HCT116 (cell line): ENCODE measurements around the gene FECH. TPM values are rescaled to one million over a fixed set of nuclear protein-coding genes. Genes with fewer than 3 reads are reported as not detected.

Experiments used
- ATAC-seq: fragments of 200-7000 bp; cut with Tn5 transposase; 2 replicates; pipeline ENCODE4 v1.9.1; 2020; ENCODE audit warnings: mild to moderate bottlenecking, moderate library complexity
- BruUV-seq: library from RNA; stranded (reverse); fragments of 400-500 nt; replicated peaks from 2 replicates; lab custom pipeline; 2021; lab: Mats Ljungman, UMichigan
- CTCF ChIA-PET: fragments of 300-600 bp; sonication (Branson Sonifier 250); formaldehyde crosslinking; loops from one replicate; lab custom pipeline; 2021; ENCODE audit warnings: antibody characterized with exemption; lab: Charles Lee
- POLR2A ChIA-PET: fragments of 300-600, 350-600 bp; sonication (Branson Sonifier 250); formaldehyde crosslinking; loops from one replicate; lab custom pipeline; 2021; ENCODE audit warnings: antibody characterized with exemption; lab: Charles Lee
- RAD21 ChIA-PET, 2 experiments: fragments of 300-600 bp; sonication (Branson Sonifier 250); formaldehyde crosslinking; loops; one replicate each; lab custom pipeline; 2023; ENCODE audit warnings: low total read pairs in 2 of 2; ENCODE audit not compliant: uncharacterized antibody in 2 of 2, unreplicated experiment in 2 of 2, low non-redundant PET in 1 of 2; lab: Charles Lee
- DNase-seq: peaks from one replicate; pipeline ENCODE4 v3.0.0-alpha.2; 2010; ENCODE audit warnings: low read depth, low spot score
- H2AFZ ChIP-seq: fragments of 200-600 bp; shearing (Covaris generic), sonication (generic); 2 replicates; pipeline ENCODE4 v1.6.1; 2017; ENCODE audit warnings: low read depth, mixed run types, mixed read lengths, antibody characterized with exemption, low read length; ENCODE audit not compliant: poor library complexity, severe bottlenecking
- H3K27ac ChIP-seq: 2 replicates; pipeline ENCODE4 v1.5.1; 2012; ENCODE audit warnings: low read depth, low read length
- H3K27me3 ChIP-seq: fragments of 200-600 bp; sonication (generic); 2 replicates; pipeline ENCODE4 v1.6.1; 2016; ENCODE audit warnings: mixed run types, low read length, mixed read lengths; ENCODE audit not compliant: insufficient read depth
- H3K36me3 ChIP-seq, 2 experiments: fragments of 200-500 bp in 1 of 2; fragments of 200-600 bp in 1 of 2; sonication (Bioruptor generic) in 1 of 2; sonication (generic) in 1 of 2; 2 replicates each; pipeline versions ENCODE4 v1.5.1 to v1.6.1; 2014 to 2016; ENCODE audit warnings: low read length in 2 of 2, inconsistent platforms in 1 of 2, mixed read lengths in 1 of 2, mixed run types in 1 of 2; ENCODE audit not compliant: insufficient read depth in 2 of 2, control insufficient read depth in 1 of 2
- H3K4me1 ChIP-seq, 2 experiments: fragments of 200-600 bp in 1 of 2; sonication (generic) in 1 of 2; 2 replicates each; pipeline versions ENCODE4 v1.5.1 to v1.6.1; 2012 to 2017; ENCODE audit warnings: low read length in 2 of 2, inconsistent platforms in 1 of 2, mild to moderate bottlenecking in 1 of 2, mixed read lengths in 1 of 2, mixed run types in 1 of 2, moderate library complexity in 1 of 2; ENCODE audit not compliant: insufficient read depth in 2 of 2, control insufficient read depth in 1 of 2
- H3K4me2 ChIP-seq: fragments of 200-600 bp; sonication (generic); 2 replicates; pipeline ENCODE4 v1.6.1; 2017; ENCODE audit warnings: mixed run types, low read length, mixed read lengths
- H3K4me3 ChIP-seq, 2 experiments: fragments of 200-600 bp in 1 of 2; sonication (generic) in 1 of 2; replicated peaks in 1 of 2; 2 replicates each; pipeline ENCODE4 v1.5.1; 2011 to 2016; ENCODE audit warnings: low read length in 2 of 2, control low read depth in 1 of 2, low read depth in 1 of 2, mild to moderate bottlenecking in 1 of 2, mixed read lengths in 1 of 2, mixed run types in 1 of 2
- H3K79me2 ChIP-seq: fragments of 200-600 bp; sonication (generic); 2 replicates; pipeline ENCODE4 v1.6.1; 2017; ENCODE audit warnings: mild to moderate bottlenecking, mixed run types, low read length, moderate library complexity, mixed read lengths; ENCODE audit not compliant: insufficient read depth
- H3K9ac ChIP-seq: fragments of 200-600 bp; sonication (generic); 2 replicates; pipeline ENCODE4 v1.6.1; 2016; ENCODE audit warnings: low read length, mixed read lengths
- H3K9me2 ChIP-seq: fragments of 200-600 bp; sonication (generic), shearing (Covaris generic); 2 replicates; pipeline ENCODE4 v1.6.1; 2017; ENCODE audit warnings: mixed run types, mild to moderate bottlenecking, moderate library complexity; ENCODE audit not compliant: insufficient read depth
- H3K9me3 ChIP-seq, 2 experiments: fragments of 200-500 bp in 1 of 2; fragments of 200-600 bp in 1 of 2; sonication (Bioruptor generic) in 1 of 2; sonication (generic) in 1 of 2; 2 replicates each; pipeline ENCODE4 v1.6.1; 2014 to 2017; ENCODE audit warnings: low read length in 2 of 2, mixed read lengths in 2 of 2, inconsistent platforms in 1 of 2, low read depth in 1 of 2, mild to moderate bottlenecking in 1 of 2, mixed run types in 1 of 2, moderate library complexity in 1 of 2; ENCODE audit not compliant: control insufficient read depth in 1 of 2, insufficient read depth in 1 of 2
- H4K20me1 ChIP-seq: fragments of 200-600 bp; sonication (generic), shearing (Covaris generic); 2 replicates; pipeline ENCODE4 v1.6.1; 2017; ENCODE audit warnings: mixed run types, mild to moderate bottlenecking, moderate library complexity; ENCODE audit not compliant: insufficient read depth
- CBX3 ChIP-seq: IDR thresholded peaks from 2 replicates; pipeline ENCODE4 v1.6.1; 2012; ENCODE audit warnings: low read depth
- CEBPB ChIP-seq: IDR thresholded peaks from 2 replicates; pipeline ENCODE4 v1.6.1; 2012; ENCODE audit warnings: low read depth
- EGR1 ChIP-seq: IDR thresholded peaks from 2 replicates; pipeline ENCODE4 v1.6.1; 2012; ENCODE audit warnings: low read depth
- ELF1 ChIP-seq: IDR thresholded peaks from 2 replicates; pipeline ENCODE4 v1.6.1; 2012; ENCODE audit warnings: low read depth, borderline replicate concordance
- EZH2 ChIP-seq: fragments of 200-600 bp; sonication (generic); IDR thresholded peaks from 2 replicates; pipeline ENCODE4 v1.6.1; 2017; ENCODE audit warnings: antibody characterized with exemption, mixed run types
- EZH2phosphoT487 ChIP-seq: fragments of 200-600 bp; IDR thresholded peaks from 2 replicates; pipeline ENCODE4 v1.6.1; 2018; ENCODE audit warnings: antibody characterized with exemption, borderline replicate concordance
- FOSL1 ChIP-seq: IDR thresholded peaks from 2 replicates; pipeline ENCODE4 v1.6.1; 2012; ENCODE audit warnings: low read depth
- POLR2A ChIP-seq: IDR thresholded peaks from 2 replicates; pipeline ENCODE4 v1.7.0; 2011; ENCODE audit warnings: borderline replicate concordance; ENCODE audit not compliant: insufficient read depth, insufficient read length; ENCODE audit errors: extremely low read depth
- RAD21 ChIP-seq: IDR thresholded peaks from 2 replicates; pipeline ENCODE4 v1.6.1; 2012; ENCODE audit warnings: low read depth, mild to moderate bottlenecking
- SIN3A ChIP-seq: IDR thresholded peaks from 2 replicates; pipeline ENCODE4 v1.6.1; 2012; ENCODE audit warnings: low read depth
- SRF ChIP-seq: IDR thresholded peaks from 2 replicates; pipeline ENCODE4 v1.6.1; 2012; ENCODE audit warnings: low read depth
- TCF7L2 ChIP-seq: IDR thresholded peaks from 2 replicates; pipeline ENCODE4 v1.7.0; 2011; ENCODE audit warnings: borderline replicate concordance, inconsistent platforms; ENCODE audit not compliant: insufficient read depth, insufficient read length; ENCODE audit errors: extremely low read depth
- ZFX ChIP-seq: fragments of 450-650 bp; IDR thresholded peaks from 2 replicates; pipeline ENCODE4 v1.6.1; 2017
- ZNF274 ChIP-seq: fragments of 200-500 bp; sonication (Bioruptor generic); IDR thresholded peaks from 2 replicates; pipeline ENCODE4 v1.6.1; 2014; ENCODE audit warnings: mild to moderate bottlenecking, low read depth, low read length, inconsistent platforms
- intact Hi-C: fragments of 100-400 bp; cut with micrococcal nuclease; formaldehyde crosslinking; loops from 2 replicates; pipeline ENCODE4 v1.10.0; 2022
- total RNA-seq: library from RNA; stranded (reverse); gene quantifications from one replicate; pipeline ENCODE4 v1.2.1, GENCODE V29; 2021; ENCODE audit not compliant: unreplicated experiment
- TF ChIP-seq, protein P1 (sequence below): IDR thresholded peaks from 2 replicates; pipeline ENCODE4 v1.6.1; 2012; ENCODE audit warnings: low read depth
- TF ChIP-seq, protein P2 (sequence below), 3 experiments: fragments of 200-600 bp in 1 of 3; sonication (generic) in 1 of 3; IDR thresholded peaks in 2 of 3; conservative IDR thresholded peaks in 1 of 3; 2 replicates each; pipeline ENCODE4 v1.5.1; 2012 to 2017; ENCODE audit warnings: low read depth in 2 of 3, low read length in 2 of 3, antibody characterized with exemption in 1 of 3, borderline replicate concordance in 1 of 3, control low read depth in 1 of 3, mild to moderate bottlenecking in 1 of 3, mixed read lengths in 1 of 3, mixed run types in 1 of 3, moderate library complexity in 1 of 3; ENCODE audit not compliant: insufficient read depth in 1 of 3
- TF ChIP-seq, protein P3 (sequence below): IDR thresholded peaks from 2 replicates; pipeline ENCODE4 v1.6.1; 2012

FECH gene
- total RNA-seq, 1 experiment from 2014 or later = 42.7 TPM

DNA sequence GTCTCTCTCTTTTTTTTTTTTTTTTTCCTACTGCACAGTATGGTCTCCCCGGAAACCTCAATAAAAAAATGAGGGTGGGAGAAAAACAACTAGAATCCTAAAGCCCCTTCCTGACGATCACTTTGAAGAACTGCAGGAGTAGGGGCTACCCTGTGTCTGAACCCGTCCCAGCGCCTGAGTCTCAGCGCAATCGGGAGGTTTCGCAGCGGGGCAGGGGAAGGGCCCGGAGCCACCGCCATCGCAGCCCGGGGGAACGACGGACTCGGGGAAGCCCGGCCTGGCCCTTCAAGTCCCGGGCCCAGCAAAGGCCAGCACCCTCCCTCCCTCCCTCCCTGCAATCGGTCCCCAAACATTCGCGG lies 34.7 kb upstream of the FECH start:
- ChIA-PET POLR2A (interaction anchor here (1.2 to 1.4 kb wide), 2 partner anchors 10 to 14 kb away, joined by 4 to 5 read pairs; no protein-coding TSS in a partner anchor), RAD21 (interaction anchor here in 1 of 2 experiments (0.6 to 0.8 kb wide), 2 partner anchors 73 to 261 kb away, joined by 3 to 6 read pairs; no protein-coding TSS in a partner anchor), CTCF (no interaction called here)
- H2AFZ ChIP-seq = no peak overlapping the region
- H3K4me3 ChIP-seq = peak overlapping the region; percentile 76 to 80
- no peak for TF ChIP-seq SRF
- TF ChIP-seq EZH2phosphoT487 = no peak
- no peak for TF ChIP-seq TCF7L2
- TF ChIP-seq, protein P1, sequence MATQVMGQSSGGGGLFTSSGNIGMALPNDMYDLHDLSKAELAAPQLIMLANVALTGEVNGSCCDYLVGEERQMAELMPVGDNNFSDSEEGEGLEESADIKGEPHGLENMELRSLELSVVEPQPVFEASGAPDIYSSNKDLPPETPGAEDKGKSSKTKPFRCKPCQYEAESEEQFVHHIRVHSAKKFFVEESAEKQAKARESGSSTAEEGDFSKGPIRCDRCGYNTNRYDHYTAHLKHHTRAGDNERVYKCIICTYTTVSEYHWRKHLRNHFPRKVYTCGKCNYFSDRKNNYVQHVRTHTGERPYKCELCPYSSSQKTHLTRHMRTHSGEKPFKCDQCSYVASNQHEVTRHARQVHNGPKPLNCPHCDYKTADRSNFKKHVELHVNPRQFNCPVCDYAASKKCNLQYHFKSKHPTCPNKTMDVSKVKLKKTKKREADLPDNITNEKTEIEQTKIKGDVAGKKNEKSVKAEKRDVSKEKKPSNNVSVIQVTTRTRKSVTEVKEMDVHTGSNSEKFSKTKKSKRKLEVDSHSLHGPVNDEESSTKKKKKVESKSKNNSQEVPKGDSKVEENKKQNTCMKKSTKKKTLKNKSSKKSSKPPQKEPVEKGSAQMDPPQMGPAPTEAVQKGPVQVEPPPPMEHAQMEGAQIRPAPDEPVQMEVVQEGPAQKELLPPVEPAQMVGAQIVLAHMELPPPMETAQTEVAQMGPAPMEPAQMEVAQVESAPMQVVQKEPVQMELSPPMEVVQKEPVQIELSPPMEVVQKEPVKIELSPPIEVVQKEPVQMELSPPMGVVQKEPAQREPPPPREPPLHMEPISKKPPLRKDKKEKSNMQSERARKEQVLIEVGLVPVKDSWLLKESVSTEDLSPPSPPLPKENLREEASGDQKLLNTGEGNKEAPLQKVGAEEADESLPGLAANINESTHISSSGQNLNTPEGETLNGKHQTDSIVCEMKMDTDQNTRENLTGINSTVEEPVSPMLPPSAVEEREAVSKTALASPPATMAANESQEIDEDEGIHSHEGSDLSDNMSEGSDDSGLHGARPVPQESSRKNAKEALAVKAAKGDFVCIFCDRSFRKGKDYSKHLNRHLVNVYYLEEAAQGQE = no peak
- TF ChIP-seq ELF1 = no peak
- no peak for TF ChIP-seq EGR1
- TF ChIP-seq POLR2A = no peak
- TF ChIP-seq ZFX = no peak
- TF ChIP-seq FOSL1 = no peak
- no peak for TF ChIP-seq CBX3
- TF ChIP-seq EZH2 = no peak
- TF ChIP-seq, protein P2, sequence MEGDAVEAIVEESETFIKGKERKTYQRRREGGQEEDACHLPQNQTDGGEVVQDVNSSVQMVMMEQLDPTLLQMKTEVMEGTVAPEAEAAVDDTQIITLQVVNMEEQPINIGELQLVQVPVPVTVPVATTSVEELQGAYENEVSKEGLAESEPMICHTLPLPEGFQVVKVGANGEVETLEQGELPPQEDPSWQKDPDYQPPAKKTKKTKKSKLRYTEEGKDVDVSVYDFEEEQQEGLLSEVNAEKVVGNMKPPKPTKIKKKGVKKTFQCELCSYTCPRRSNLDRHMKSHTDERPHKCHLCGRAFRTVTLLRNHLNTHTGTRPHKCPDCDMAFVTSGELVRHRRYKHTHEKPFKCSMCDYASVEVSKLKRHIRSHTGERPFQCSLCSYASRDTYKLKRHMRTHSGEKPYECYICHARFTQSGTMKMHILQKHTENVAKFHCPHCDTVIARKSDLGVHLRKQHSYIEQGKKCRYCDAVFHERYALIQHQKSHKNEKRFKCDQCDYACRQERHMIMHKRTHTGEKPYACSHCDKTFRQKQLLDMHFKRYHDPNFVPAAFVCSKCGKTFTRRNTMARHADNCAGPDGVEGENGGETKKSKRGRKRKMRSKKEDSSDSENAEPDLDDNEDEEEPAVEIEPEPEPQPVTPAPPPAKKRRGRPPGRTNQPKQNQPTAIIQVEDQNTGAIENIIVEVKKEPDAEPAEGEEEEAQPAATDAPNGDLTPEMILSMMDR (IDR thresholded peaks at IDR 0.05 in 2 of 3, conservative IDR thresholded peaks at IDR 0.05 in 1 of 3; ENCODE audit: borderline replicate concordance in 1 of 3, insufficient read depth in 1 of 3, low read depth in 2 of 3, low read length in 2 of 3) = no peak
- no peak for TF ChIP-seq ZNF274
- no peak for TF ChIP-seq CEBPB
- TF ChIP-seq, protein P3, sequence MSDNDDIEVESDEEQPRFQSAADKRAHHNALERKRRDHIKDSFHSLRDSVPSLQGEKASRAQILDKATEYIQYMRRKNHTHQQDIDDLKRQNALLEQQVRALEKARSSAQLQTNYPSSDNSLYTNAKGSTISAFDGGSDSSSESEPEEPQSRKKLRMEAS = no peak
- no peak for TF ChIP-seq SIN3A
- no peak for TF ChIP-seq RAD21
- no peak for DNase-seq
- peaks cover 50% of the 10 kb centered on the region for H3K79me2 ChIP-seq
- peak overlapping the region; percentile 87 for H3K9ac ChIP-seq
- H3K9me3 ChIP-seq = no peaks in the 10 kb centered on the region
- ATAC-seq = peak; percentile 31
- H3K4me1 ChIP-seq = peaks cover 5 to 23% of the 10 kb centered on the region in 2 experiments
- peak overlapping the region; percentile 67 for H3K27ac ChIP-seq
- peak overlapping the region; percentile 63 for H3K4me2 ChIP-seq
- peaks cover 6 to 19% of the 10 kb centered on the region in 2 experiments; a peak in 3 of 4 replicates for H3K36me3 ChIP-seq
- no peaks in the 10 kb centered on the region for H3K27me3 ChIP-seq
- H4K20me1 ChIP-seq = no peaks in the 10 kb centered on the region
- no TSS peak for BruUV-seq
- no peaks in the 10 kb centered on the region for H3K9me2 ChIP-seq
- intact Hi-C loops = loop anchor here (10.0 kb wide), 1 partner anchor 504 kb away; no protein-coding TSS in a partner anchor
